H1 (cell line): ENCODE measurements around the gene LY6G5C. TPM values are rescaled to one million over a fixed set of nuclear protein-coding genes. Genes with fewer than 3 reads are reported as not detected.

Source experiments
- CTCF ChIA-PET: fragments of 300-600 bp; sonication (Branson Sonifier 250); formaldehyde crosslinking; loops from one replicate; lab custom pipeline; 2021; ENCODE audit not compliant: partially characterized antibody; lab: Charles Lee
- POLR2A ChIA-PET: fragments of 300-600 bp; sonication (Branson Sonifier 250); formaldehyde crosslinking; loops from one replicate; lab custom pipeline; 2021; ENCODE audit warnings: inconsistent platforms; ENCODE audit not compliant: partially characterized antibody; lab: Charles Lee
- DNase-seq, 2 experiments: peaks; one replicate each; pipeline versions ENCODE4 v3.0.0 to v3.0.0-alpha.2; 2010 to 2022; ENCODE audit warnings: low spot score in 2 of 2, low read depth in 1 of 2, mixed read lengths in 1 of 2
- FAIRE-seq: peaks from 2 replicates; lab custom pipeline; 2011; peaks lifted over from hg19 to GRCh38; lab: Jason Lieb, UNC
- H2AFZ ChIP-seq: 2 replicates; pipeline ENCODE4 v1.8.1; 2012; ENCODE audit warnings: low read length, inconsistent platforms
- H2AK5ac ChIP-seq: 2 replicates; pipeline ENCODE4 v1.6.1; 2013; ENCODE audit warnings: low read depth, low read length
- H2BK120ac ChIP-seq: replicated peaks from 2 replicates; pipeline ENCODE3; 2013; ENCODE audit warnings: low read depth, low read length, inconsistent platforms
- H2BK12ac ChIP-seq: 2 replicates; pipeline ENCODE4 v1.6.1; 2013; ENCODE audit warnings: low read depth, low read length
- H2BK15ac ChIP-seq: 2 replicates; pipeline ENCODE4 v1.6.1; 2013; ENCODE audit warnings: low read length
- H2BK20ac ChIP-seq: 2 replicates; pipeline ENCODE4 v1.6.1; 2013; ENCODE audit warnings: low read length
- H2BK5ac ChIP-seq: 2 replicates; pipeline ENCODE4 v1.6.1; 2013; ENCODE audit warnings: low read depth, low read length
- H3K14ac ChIP-seq: 2 replicates; pipeline ENCODE4 v1.6.1; 2013; ENCODE audit warnings: inconsistent platforms; ENCODE audit not compliant: insufficient read length
- H3K18ac ChIP-seq: 2 replicates; pipeline ENCODE4 v1.6.1; 2013; ENCODE audit warnings: low read length; ENCODE audit errors: extremely low read depth
- H3K23ac ChIP-seq: 2 replicates; pipeline ENCODE4 v1.6.1; 2013; ENCODE audit warnings: inconsistent platforms; ENCODE audit not compliant: insufficient read length
- H3K23me2 ChIP-seq: 2 replicates; pipeline ENCODE4 v1.6.1; 2013; ENCODE audit warnings: low read depth, low read length
- H3K27ac ChIP-seq: 2 replicates; pipeline ENCODE4 v1.6.1; 2011; ENCODE audit warnings: low read depth, low read length, inconsistent platforms
- H3K27me3 ChIP-seq, 4 experiments: replicated peaks in 1 of 4; 1 replicate in 1 of 4; 2 replicates in 3 of 4; pipeline versions ENCODE4 v1.6.1 to v1.8.1; 2011 to 2013; ENCODE audit warnings: low read length in 3 of 4, mild to moderate bottlenecking in 3 of 4, inconsistent platforms in 2 of 4, mixed read lengths in 2 of 4, moderate library complexity in 1 of 4; ENCODE audit not compliant: control insufficient read depth in 3 of 4, insufficient read depth in 3 of 4; ENCODE audit errors: extremely low read depth in 1 of 4
- H3K36me3 ChIP-seq, 4 experiments: 2 replicates each; pipeline versions ENCODE4 v1.6.1 to v1.8.1; 2011 to 2013; ENCODE audit warnings: mild to moderate bottlenecking in 4 of 4, low read length in 3 of 4, moderate library complexity in 2 of 4, control low read depth in 1 of 4, inconsistent platforms in 1 of 4; ENCODE audit not compliant: insufficient read depth in 4 of 4, control insufficient read depth in 2 of 4
- H3K4ac ChIP-seq: replicated peaks from 2 replicates; pipeline ENCODE3; 2013; ENCODE audit warnings: low read length, low read depth, mixed read lengths, inconsistent platforms; ENCODE audit not compliant: insufficient read length
- H3K4me1 ChIP-seq, 4 experiments: replicated peaks in 1 of 4; 1 replicate in 1 of 4; 2 replicates in 3 of 4; pipeline versions ENCODE4 v1.6.1 to v1.8.1; 2011 to 2013; ENCODE audit warnings: low read length in 3 of 4, inconsistent platforms in 2 of 4, mixed read lengths in 1 of 4; ENCODE audit not compliant: insufficient read depth in 4 of 4, control insufficient read depth in 3 of 4
- H3K4me2 ChIP-seq, 2 experiments: 2 replicates each; pipeline versions ENCODE4 v1.6.1 to v1.8.1; 2011 to 2013; ENCODE audit warnings: low read depth in 2 of 2, low read length in 2 of 2, control low read depth in 1 of 2, inconsistent platforms in 1 of 2, mild to moderate bottlenecking in 1 of 2; ENCODE audit not compliant: insufficient read depth in 1 of 2
- H3K4me3 ChIP-seq, 4 experiments: fragments of 200-600, 300-600 bp in 1 of 4; sonication (generic), shearing (Covaris generic), sonication (Bioruptor Twin) in 1 of 4; 2 replicates each; pipeline versions ENCODE4 v1.5.1 to v1.8.1; 2011 to 2016; ENCODE audit warnings: low read length in 4 of 4, low read depth in 3 of 4, control low read depth in 2 of 4, inconsistent platforms in 2 of 4, mild to moderate bottlenecking in 2 of 4, mixed read lengths in 1 of 4, moderate library complexity in 1 of 4; ENCODE audit not compliant: insufficient read depth in 2 of 4; ENCODE audit errors: extremely low read depth in 1 of 4
- H3K56ac ChIP-seq: replicated peaks from 2 replicates; pipeline ENCODE3; 2013; ENCODE audit warnings: low read depth, mild to moderate bottlenecking, mixed read lengths, low read length, inconsistent platforms; ENCODE audit not compliant: insufficient read length
- H3K79me1 ChIP-seq: 2 replicates; pipeline ENCODE4 v1.6.1; 2013; ENCODE audit warnings: low read depth, low read length, control low read depth
- H3K79me2 ChIP-seq, 2 experiments: 2 replicates each; pipeline versions ENCODE4 v1.6.1 to v1.8.1; 2012 to 2013; ENCODE audit warnings: low read length in 2 of 2, mild to moderate bottlenecking in 2 of 2, inconsistent platforms in 1 of 2; ENCODE audit not compliant: insufficient read depth in 2 of 2, control insufficient read depth in 1 of 2
- H3K9ac ChIP-seq, 4 experiments: replicated peaks in 1 of 4; 1 replicate in 1 of 4; 2 replicates in 3 of 4; pipeline versions ENCODE4 v1.6.1 to v1.8.1; 2011 to 2013; ENCODE audit warnings: low read depth in 3 of 4, low read length in 3 of 4, control low read depth in 2 of 4, mild to moderate bottlenecking in 2 of 4, moderate library complexity in 2 of 4, inconsistent platforms in 1 of 4; ENCODE audit errors: extremely low read depth in 1 of 4
- H3K9me3 ChIP-seq, 2 experiments: 2 replicates each; pipeline versions ENCODE4 v1.6.1 to v1.8.1; 2012 to 2013; ENCODE audit warnings: mild to moderate bottlenecking in 2 of 2, moderate library complexity in 2 of 2, control low read depth in 1 of 2, inconsistent platforms in 1 of 2, low read depth in 1 of 2, low read length in 1 of 2, mixed read lengths in 1 of 2; ENCODE audit not compliant: insufficient read depth in 2 of 2
- H4K20me1 ChIP-seq, 2 experiments: replicated peaks in 1 of 2; 2 replicates each; pipeline versions ENCODE3 to v1.8.1; 2011 to 2013; ENCODE audit warnings: inconsistent platforms in 2 of 2, low read length in 2 of 2, mild to moderate bottlenecking in 1 of 2; ENCODE audit not compliant: insufficient read depth in 2 of 2, control insufficient read depth in 1 of 2
- H4K5ac ChIP-seq: 2 replicates; pipeline ENCODE4 v1.6.1; 2013; ENCODE audit warnings: low read length, low read depth, mixed read lengths, inconsistent platforms; ENCODE audit not compliant: insufficient read length
- H4K8ac ChIP-seq: 2 replicates; pipeline ENCODE4 v1.8.0; 2013; ENCODE audit warnings: mild to moderate bottlenecking, moderate library complexity, low read length, inconsistent platforms; ENCODE audit not compliant: insufficient read depth; ENCODE audit errors: extremely low read depth
- H4K91ac ChIP-seq: replicated peaks from 2 replicates; pipeline ENCODE3; 2013; ENCODE audit warnings: low read length, mixed read lengths, inconsistent platforms; ENCODE audit not compliant: insufficient read length
- BACH1 ChIP-seq: IDR thresholded peaks from 2 replicates; pipeline ENCODE4 v1.6.1; 2012; ENCODE audit warnings: low read length, improper control_type of control experiment
- CBX5 ChIP-seq: fragments of 300-800, 300-1000 bp; sonication (generic); IDR thresholded peaks from 2 replicates; pipeline ENCODE4 v1.7.1; 2016; ENCODE audit warnings: antibody characterized with exemption, low read length, low read depth
- CEBPB ChIP-seq: IDR thresholded peaks from 2 replicates; pipeline ENCODE4 v1.6.1; 2012; ENCODE audit warnings: low read depth, low read length
- EP300 ChIP-seq, 2 experiments: IDR thresholded peaks; 1 replicate in 1 of 2; 2 replicates in 1 of 2; pipeline ENCODE4 v1.6.1; 2011 to 2012; ENCODE audit warnings: low read depth in 2 of 2, low read length in 2 of 2, mild to moderate bottlenecking in 2 of 2, borderline replicate concordance in 1 of 2, inconsistent platforms in 1 of 2, moderate library complexity in 1 of 2
- KDM4A ChIP-seq: IDR thresholded peaks from one replicate; pipeline ENCODE4 v1.7.1; 2012; ENCODE audit warnings: low read depth, mild to moderate bottlenecking, moderate library complexity, low read length, inconsistent platforms; ENCODE audit not compliant: severe bottlenecking
- POLR2A ChIP-seq, 2 experiments: IDR thresholded peaks; 1 replicate in 1 of 2; 2 replicates in 1 of 2; pipeline ENCODE4 v1.6.1; 2011; ENCODE audit warnings: low read depth in 2 of 2, low read length in 2 of 2, mild to moderate bottlenecking in 2 of 2; ENCODE audit errors: control extremely low read depth in 1 of 2
- POLR2AphosphoS5 ChIP-seq: IDR thresholded peaks from 2 replicates; pipeline ENCODE4 v1.6.1; 2011; ENCODE audit warnings: low read depth, low read length
- RBBP5 ChIP-seq: IDR thresholded peaks from 2 replicates; pipeline ENCODE4 v1.7.1; 2012; ENCODE audit warnings: low read depth, mild to moderate bottlenecking, inconsistent platforms, low read length, moderate library complexity, borderline replicate concordance
- SP1 ChIP-seq: IDR thresholded peaks from 2 replicates; pipeline ENCODE4 v1.6.1; 2011; ENCODE audit warnings: low read depth, low read length
- TAF7 ChIP-seq: optimal IDR thresholded peaks from 2 replicates; pipeline ENCODE3; 2011; ENCODE audit warnings: low read depth, mild to moderate bottlenecking, inconsistent platforms, low read length, moderate library complexity, borderline replicate concordance
- TBP ChIP-seq: IDR thresholded peaks from 2 replicates; pipeline ENCODE4 v1.6.1; 2011; ENCODE audit warnings: low read depth, low read length, improper control_type of control experiment
- WGBS, 2 experiments: shearing (Covaris generic) in 1 of 2; methylation state at CpG; one replicate each; pipeline versions ENCODE4 v1.1.6 to v1.1.7; 2013 to 2015; ENCODE audit warnings: low lambda C conversion rate in 2 of 2, mixed read lengths in 2 of 2, inconsistent platforms in 1 of 2, low coverage in 1 of 2, missing lambda C conversion rate in 1 of 2; ENCODE audit not compliant: insufficient replicate concordance in 2 of 2, insufficient coverage in 1 of 2, insufficient read length in 1 of 2; ENCODE audit errors: extremely low coverage in 1 of 2, missing lambda C conversion rate in 1 of 2; 5-methylcytosine and 5-hydroxymethylcytosine counted together
- polyA plus RNA-seq, 7 experiments: library from polyadenylated mRNA; depleted of rRNA in 3 of 7; stranded (reverse) in 5 of 7; unstranded in 2 of 7; fragments of >200 nt in 5 of 7; fragments of 200-250 nt in 2 of 7; gene quantifications; 1 replicate in 5 of 7; 2 replicates in 1 of 7; 4 replicates in 1 of 7; pipeline versions ENCODE4 v1.2.1 to v1.2.3, GENCODE V29; 2011 to 2013; ENCODE audit warnings: missing spikeins in 2 of 7, mixed read lengths in 2 of 7
- total RNA-seq: library from RNA; stranded (reverse); fragmentation: NEBNext Ultra II Directional; extraction: Animal tissue kit (Norgen Biotek cat#: 25700); gene quantifications from 2 replicates; pipeline ENCODE4 v1.2.1, GENCODE V29; 2021

Gene LY6G5C
- total and polyA plus RNA-seq, 2 of the 8 experiments (the other 6 are each of a cell fraction or from before 2014, with no cell fraction given): 1.1 to 1.8 TPM

DNA sequence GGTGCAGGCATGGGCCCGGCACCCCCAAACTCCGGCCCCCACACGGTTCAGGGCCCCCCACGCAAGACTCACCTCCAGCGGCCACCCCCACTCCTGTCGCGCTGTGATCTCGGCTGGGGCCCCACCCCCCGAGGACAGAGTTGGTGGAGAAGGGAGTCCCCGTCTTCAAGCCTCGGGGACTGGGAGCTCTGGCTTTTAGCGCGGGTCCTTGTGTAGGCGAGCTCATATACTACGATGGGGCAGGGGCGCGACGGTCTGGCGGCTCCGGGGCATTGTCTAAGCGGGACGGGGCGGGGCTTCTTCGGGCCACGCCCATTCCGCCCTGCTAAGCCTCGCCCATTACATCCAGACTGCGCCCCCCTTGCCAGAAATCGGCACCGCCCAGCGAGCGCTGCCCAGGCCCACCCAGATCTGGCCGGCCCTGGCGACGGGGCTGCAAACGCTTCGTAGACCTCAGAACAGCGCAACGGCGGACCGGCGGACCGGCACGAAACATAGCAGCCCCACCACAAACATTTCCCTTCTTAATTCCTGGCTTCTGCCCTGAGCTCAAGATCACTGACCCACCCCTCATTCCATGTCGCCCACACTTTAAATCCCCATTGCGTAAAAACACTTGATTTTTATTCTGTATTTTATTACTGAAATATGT is 49.2 kb upstream of the LY6G5C start:
- Histone ChIP-seq H3K4me2 (peak overlapping the region; percentile 31 to 90), H4K91ac (peak overlapping the region; percentile 27), H2AFZ (no peak overlapping the region), H2BK120ac (no peak overlapping the region), H2AK5ac (no peak overlapping the region), H3K27me3 (no peaks in the 10 kb centered on the region), H3K36me3 (peaks cover 10 to 40% (median 33%) of the 10 kb centered on the region in 4 experiments), H3K4me3 (peak overlapping the region; percentile 56 to 91 (median 83)), H3K4ac (peak overlapping the region; percentile 63), H2BK5ac (no peak overlapping the region; the same call in 1 of the 2 replicates), H3K79me2 (peaks cover 0 to 12% of the 10 kb centered on the region in 2 experiments; a peak in 2 of 4 replicates), H2BK20ac (no peak overlapping the region), H4K20me1 (peaks cover 4 to 5% of the 10 kb centered on the region in 2 experiments), H3K14ac (no peak overlapping the region), H3K9me3 (no peaks in the 10 kb centered on the region), H3K18ac (no peak overlapping the region; the same call in 1 of the 2 replicates), H4K5ac (peak overlapping the region; percentile 84), H3K27ac (peak overlapping the region; percentile 49; the same call in 1 of the 2 replicates), H3K23ac (no peak overlapping the region), H2BK15ac (no peak overlapping the region), H3K9ac (peak overlapping the region; percentile 62 to 75 (median 71); a peak in 6 of 7 replicates), H3K4me1 (peaks cover 10 to 19% (median 11%) of the 10 kb centered on the region in 4 experiments), H2BK12ac (0 out of 2 replicates have a peak overlapping the region, but pooled peaks have one; percentile 92), H4K8ac (peak overlapping the region; percentile 86; the same call in 1 of the 2 replicates), H3K23me2 (peaks cover 6% of the 10 kb centered on the region; the same call in 1 of the 2 replicates), H3K79me1 (peaks cover 11% of the 10 kb centered on the region; the same call in 1 of the 2 replicates), H3K56ac (peak overlapping the region; percentile 87)
- POLR2A ChIA-PET: interaction anchor here (0.6 to 4.2 kb wide), 38 partner anchors 9 to 1242 kb away, joined by 3 to 57 read pairs (median 5); partner anchors contain the start of genes ABHD16A, ATP6V1G2, BAG6 and C6orf47
- WGBS, 2 experiments: 6% methylated on average over 40 of the region's 46 CpGs; no CpG with 5 or more reads in 1 of the 2 experiments
- peak; percentile 84 to 96 for DNase-seq
- FAIRE-seq: no peak
- CTCF ChIA-PET: interaction anchor here (0.6 to 8.9 kb wide), 31 partner anchors 10 to 230 kb away, joined by 3 to 89 read pairs (median 5); partner anchors contain the start of genes ABHD16A, C6orf47, LSM2 and LY6G5C
- TF ChIP-seq EP300 (IDR thresholded peaks at IDR 0.05; ENCODE audit: borderline replicate concordance in 1 of 2, low read depth in 2 of 2, low read length in 2 of 2): 0 out of 3 replicates have a peak, but pooled peaks of 1 of the 2 experiments have one; percentile 19
- peak; percentile 59 for TF ChIP-seq KDM4A
- peak; percentile 49 for TF ChIP-seq TBP
- TF ChIP-seq CBX5: no peak
- TF ChIP-seq BACH1: no peak
- TF ChIP-seq POLR2A (IDR thresholded peaks at IDR 0.05; ENCODE audit: control extremely low read depth in 1 of 2, low read depth in 2 of 2, low read length in 2 of 2): peak in 1 of 2 experiments; percentile 59; a peak in 1 of 3 replicates
- TF ChIP-seq POLR2AphosphoS5: peak; percentile 48
- TF ChIP-seq CEBPB: no peak
- peak; percentile 53 for TF ChIP-seq SP1
- 0 out of 2 replicates have a peak, but pooled peaks have one; percentile 9 for TF ChIP-seq RBBP5
- peak; percentile 57 for TF ChIP-seq TAF7
